ENCODE results near the gene TBXA2R.
"Not testable (repeated sequence)": the region's sequence is repeated elsewhere in the genome, so short reads cannot be mapped to it uniquely, and the experiment has no call there.

Gene TBXA2R

GRCh38 chr19:3577723-3578344 is 28.8 kb downstream of the TBXA2R start:
- DNase-seq (ENCODE audit: low spot score) = no peak

DNA sequence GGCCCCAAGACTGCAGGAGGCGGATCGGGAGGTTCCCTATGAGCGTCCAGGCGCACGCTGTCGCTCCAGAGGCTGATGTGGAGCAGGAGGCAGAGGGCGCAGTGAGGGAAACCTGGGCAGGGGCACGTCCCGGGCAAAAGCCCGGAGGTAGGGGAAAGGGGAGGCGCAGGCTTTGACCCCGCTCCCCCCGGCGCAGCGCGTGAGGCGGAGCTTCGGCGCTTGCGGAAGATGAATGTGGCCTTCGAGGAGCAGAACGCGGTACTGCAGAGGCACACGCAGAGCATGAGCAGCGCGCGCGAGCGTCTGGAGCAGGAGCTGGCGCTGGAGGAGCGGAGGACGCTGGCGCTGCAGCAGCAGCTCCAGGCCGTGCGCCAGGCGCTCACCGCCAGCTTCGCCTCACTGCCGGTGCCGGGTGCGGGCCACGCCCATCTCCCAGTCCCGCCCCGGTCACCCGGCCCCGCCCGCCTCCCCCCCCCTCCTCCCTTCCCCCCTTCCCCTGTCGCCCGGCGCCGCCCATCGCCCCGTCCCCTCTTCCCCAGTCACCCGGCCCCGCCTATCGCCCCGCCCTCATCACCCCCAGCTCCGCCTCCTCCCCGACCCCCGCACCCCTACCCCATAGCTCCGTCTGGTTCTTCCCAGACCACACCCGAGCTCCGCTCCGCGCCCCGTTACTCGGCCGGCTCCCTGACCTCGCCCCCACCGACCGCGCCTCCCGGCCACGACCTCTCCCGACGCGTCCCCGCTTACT is 29.8 kb downstream of the TBXA2R start:
- DNase-seq (ENCODE audit: low spot score) = peak; percentile 48

GRCh38 chr19:3575949-3576673 is 30.6 kb downstream of the TBXA2R start:
- no peak for DNase-seq (ENCODE audit: low spot score)

DNA sequence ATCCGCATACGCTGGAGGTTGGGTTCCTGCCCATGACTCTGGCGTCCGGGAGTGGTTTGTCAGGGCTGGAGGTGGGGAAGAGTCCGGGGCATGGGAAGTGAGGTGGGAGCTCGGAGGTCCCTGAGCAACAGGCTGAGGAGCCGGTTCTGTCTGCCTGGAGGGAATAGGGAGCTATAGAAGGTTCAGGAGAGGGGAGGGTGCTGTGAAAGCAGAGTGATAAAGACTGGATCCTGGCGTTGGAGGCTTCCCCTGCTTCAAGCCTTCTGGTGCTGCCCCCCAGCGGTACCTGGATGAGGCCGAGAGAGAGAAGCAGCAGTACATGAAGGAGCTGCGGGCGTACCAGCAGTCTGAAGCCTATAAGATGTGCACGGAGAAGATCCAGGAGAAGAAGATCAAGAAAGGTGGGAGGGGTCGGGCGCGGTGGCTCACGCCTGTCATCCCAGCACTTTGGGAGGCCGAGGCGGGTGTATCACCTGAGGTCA is 31.4 kb downstream of the TBXA2R start:
- no peak for DNase-seq (ENCODE audit: low spot score)

GRCh38 chr19:3573858-3574637 is 32.6 kb downstream of the TBXA2R start:
- peak; percentile 69 for DNase-seq (ENCODE audit: low spot score)

DNA sequence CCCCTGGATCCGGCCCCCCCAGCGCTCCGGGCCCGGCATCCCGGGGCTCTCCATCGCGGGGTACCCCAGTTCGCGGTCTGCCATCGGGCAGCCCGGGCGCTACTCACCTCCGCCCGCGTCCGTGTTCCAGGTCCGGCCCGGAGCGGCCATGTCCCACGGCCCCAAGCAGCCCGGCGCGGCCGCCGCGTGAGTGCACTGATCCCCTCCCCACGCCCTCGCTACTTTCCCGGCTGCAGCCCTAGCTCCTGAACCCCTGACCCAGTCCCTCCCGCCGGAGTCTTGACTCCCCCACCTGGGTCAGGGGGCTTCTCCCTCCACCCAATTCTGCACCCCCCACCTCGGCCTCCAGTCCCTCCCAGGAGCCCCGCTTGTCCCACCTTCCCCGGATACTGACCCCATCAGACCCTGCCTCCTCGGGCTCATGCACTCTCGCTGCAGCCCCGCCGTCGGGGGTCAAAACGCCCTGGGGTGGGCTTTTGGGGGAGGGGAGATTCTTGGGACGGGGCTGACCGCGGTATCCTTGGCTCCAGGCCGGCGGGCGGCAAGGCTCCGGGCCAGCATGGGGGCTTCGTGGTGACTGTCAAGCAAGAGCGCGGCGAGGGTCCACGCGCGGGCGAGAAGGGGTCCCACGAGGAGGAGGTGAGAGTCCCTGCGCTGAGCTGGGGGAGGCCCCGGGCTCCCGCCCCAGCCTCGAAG is 33.4 kb downstream of the TBXA2R start:
- DNase-seq (ENCODE audit: low spot score) = no peak

DNA sequence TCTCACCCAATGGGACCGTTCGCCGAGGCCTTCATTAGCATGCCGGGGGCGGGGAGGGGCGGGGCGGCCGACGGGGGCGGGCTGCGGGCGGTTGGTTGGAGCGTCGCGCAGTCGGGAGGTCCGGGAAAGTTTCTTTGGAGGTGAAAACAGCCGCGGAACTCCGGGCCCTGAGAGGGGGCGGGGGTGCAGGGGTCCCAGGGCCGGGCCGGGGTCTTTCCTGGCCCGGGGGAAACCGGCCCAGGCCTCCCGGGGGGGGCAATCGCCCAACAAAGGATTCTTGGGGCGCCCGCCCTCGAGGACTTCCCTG is 33.9 kb downstream of the TBXA2R start, which contains the start of gene HMG20B:
HMG20B (plus strand) TSS at position 90 of the 307 bp plus-strand sequence. CDS start 366 bp downstream, outside the sequence.
- no peak for DNase-seq (ENCODE audit: low spot score)

DNA sequence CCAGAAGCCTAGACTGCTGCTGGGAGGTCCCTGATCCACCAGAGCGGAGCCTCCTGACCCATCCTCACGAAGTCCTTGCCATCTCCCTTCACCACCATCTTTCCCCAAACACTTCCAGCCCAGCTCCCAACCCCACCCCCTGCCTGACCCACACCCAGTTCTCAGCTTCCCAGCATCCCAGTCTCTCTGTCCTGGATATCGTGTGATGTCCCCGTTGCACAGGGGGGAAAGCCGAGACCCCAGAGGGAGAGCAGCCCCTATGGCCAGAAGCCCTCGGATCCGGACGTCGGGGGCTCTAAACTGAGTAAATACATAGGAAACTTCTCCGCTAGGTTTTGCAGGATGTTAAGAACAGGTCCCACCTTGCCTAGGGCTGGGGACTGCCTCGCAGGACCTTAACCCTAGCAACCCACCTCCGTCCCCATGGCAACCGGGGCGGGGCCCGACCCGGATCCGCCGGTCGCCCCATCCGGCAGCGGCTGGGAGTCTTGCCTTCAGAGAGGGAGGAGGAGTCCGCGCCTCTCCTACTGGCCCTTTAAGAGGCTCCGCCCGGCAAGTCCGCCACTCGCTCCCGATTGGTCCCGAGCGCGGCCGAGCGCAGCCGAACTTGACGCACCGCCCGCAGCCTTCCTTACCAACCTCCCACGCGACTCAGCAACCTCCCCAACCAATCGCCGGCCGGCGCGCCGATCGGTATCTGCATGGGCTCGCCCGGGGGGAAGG is 34.4 kb downstream of the TBXA2R start:
- peak; percentile 100 for DNase-seq (ENCODE audit: low spot score)

DNA sequence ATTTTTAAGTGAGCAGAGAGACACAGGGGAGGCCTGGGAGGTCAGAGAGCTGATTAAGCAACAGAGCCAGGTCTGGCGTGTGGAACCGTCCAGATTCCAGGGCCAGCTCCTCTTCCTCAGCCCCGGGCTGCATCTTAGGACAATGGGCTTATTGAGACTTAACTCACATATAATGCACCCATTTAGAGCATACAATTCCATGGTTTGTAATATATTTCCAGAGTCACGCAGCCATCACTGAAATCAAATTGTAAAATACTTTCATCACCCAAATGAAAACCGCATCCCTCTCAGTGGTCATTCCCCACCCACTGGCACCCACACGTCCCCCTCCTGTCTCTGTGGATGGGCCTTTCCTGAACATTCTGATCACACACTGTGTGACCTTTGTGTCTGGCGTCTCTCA is 36.1 kb downstream of the TBXA2R start:
- DNase-seq (ENCODE audit: low spot score) = peak; percentile 89

DNA sequence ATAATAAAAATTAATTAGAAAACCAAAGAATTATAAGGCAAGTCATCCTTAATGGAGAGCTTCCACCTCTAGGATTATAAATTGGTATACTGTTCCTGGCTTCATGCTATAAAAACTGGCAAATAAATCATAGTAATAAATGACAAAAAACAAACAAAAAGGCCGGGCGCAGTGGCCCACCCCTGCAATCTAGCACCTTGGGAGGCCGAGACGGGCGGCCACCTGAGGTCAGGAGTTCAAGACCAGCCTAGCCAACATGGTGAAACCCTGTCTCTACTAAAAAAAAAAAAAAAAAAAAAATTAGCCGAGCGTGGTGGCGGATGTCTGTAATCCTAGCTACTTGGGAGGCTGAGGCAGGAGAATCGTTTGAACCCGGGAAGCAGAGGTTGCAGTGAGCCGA is 36.6 kb downstream of the TBXA2R start:
- not testable (repeated sequence) for DNase-seq (ENCODE audit: low spot score)

DNA sequence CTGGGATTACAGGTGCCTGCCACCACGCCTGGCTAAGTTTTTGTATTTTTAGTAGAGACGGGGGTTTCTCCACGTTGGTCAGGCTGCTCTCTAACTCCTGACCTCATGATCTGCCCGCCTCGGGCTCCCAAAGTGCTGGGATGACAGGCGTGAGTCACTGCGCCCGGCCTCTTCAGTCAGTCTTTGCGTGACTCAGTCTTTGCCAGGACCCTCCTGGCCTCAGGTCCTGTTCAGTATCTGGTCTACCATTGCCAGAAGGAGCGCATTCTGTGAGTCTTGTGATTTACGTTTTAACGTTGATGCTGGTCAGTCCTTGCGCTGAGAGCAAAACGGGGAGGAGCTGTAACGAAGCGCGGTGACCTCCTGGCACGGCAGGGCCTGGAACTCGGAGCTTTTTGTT is 41.5 kb downstream of the TBXA2R start:
- DNase-seq (ENCODE audit: low spot score) = no peak

DNA sequence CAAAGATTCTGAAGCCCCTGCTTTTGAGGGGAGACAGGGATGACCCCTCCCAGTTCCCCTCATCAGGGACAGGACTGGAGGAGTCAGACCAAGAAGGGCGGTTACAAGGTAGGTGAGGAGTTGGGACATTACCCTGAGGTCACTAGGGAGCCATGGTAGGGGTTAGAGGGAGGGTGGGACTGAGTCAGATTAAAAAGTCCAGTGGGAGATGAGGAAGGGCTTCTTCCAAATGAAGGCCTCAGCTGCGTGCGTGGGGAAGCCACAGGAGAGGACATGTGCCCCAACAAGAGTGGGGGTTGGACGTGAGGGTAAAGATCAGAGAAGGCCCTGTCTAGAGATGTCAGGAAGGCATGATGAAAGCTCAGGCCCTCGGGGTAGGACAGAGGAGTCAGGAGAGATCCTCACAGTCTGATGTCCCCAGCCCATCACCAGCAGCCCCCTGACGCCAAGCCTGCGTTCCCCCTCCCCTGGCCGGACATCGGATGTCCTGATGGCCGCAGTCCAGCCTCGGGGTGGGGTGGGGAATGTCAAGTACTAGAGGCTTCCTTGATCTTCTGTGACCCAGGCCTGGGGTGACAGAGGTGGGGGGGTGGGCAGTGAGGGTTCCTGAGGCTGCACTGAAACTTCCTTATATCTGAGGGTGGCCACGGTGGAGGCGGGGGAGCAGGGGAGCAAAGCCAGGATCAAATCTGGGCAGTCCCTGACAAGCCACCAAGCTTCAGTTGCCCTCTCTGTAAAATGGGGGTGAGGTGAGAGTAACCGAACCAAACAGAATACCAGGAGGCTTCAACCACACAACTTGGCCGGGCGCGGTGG is 42.8 kb downstream of the TBXA2R start:
- DNase-seq (ENCODE audit: low spot score) = no peak

GRCh38 chr19:3557461-3558248 is 49.0 kb downstream of the TBXA2R start, which contains the start of gene MFSD12:
Gene MFSD12, minus strand, starts transcription at chr19:3557586. Its CDS starts 183 bp downstream, at chr19:3557403.
- DNase-seq (ENCODE audit: low spot score) = peak; percentile 90

- no peak for DNase-seq (ENCODE audit: low spot score)
These were observed 49.7 kb downstream of the TBXA2R start for GRCh38 chr19:3556978-3557460.

- DNase-seq (ENCODE audit: low spot score) = no peak
These were observed 50.2 kb downstream of the TBXA2R start for GRCh38 chr19:3556423-3556977.

DNA sequence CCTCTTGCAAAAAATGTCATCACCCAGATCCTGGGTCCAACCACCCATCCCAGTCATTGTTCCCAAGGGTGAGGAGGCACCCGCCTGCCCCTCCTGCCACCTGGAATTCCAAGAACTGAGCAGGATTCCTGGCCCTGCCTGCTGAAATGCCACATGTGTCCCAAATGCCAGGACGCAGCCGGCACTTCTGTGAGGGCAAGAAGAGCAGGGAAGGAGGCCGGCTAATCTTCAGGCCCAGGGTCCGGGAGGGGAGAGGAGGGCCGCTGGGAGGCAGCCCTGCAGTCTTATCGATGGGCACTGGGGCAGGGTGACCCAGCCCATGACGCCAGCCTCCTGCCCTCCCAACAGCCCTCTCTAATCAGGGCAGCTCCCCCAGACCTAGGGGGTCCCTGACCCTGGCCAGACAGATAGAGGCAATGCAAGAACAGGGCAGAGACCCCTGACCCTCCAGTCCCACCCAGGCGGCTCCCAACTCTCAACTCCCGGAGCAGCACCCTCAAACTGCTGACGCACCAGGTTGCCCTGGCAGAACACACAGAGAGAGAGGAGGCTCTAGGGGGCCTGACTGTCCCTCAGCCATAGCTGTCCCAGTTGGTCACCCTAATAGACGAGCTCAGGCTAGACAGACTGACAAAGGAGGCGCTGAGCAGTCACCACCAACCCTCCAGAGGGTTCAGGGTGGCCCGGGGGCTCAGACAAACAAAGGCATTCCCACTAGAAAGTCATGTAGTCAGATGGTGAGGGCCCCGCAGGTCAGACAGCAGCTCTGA is 50.8 kb downstream of the TBXA2R start:
- DNase-seq (ENCODE audit: low spot score) = no peak

- no peak for DNase-seq (ENCODE audit: low spot score)
These were observed 52.2 kb downstream of the TBXA2R start for GRCh38 chr19:3554254-3555083.

Measured in globus pallidus (tissue), 1 donor.